ENCODE results near the gene FAM90A1. TPM values are rescaled to one million over a fixed set of nuclear protein-coding genes. Genes with fewer than 3 reads are reported as not detected.
"Not testable (repeated sequence)": the region's sequence is repeated elsewhere in the genome, so short reads cannot be mapped to it uniquely, and the experiment has no call there.

The FAM90A1 gene
- total and polyA plus RNA-seq, 4 donors: 0.22 to 8.7 (median 5.3) TPM; not detected in 1

GRCh38 chr12:8246941-8247535, 19.6 kb upstream of the FAM90A1 start:
- not testable (repeated sequence) for H3K4me1 ChIP-seq (ENCODE audit: control insufficient read depth, insufficient read depth, low read length); DNase-seq (ENCODE audit: low read depth in 4 of 6, low spot score in 6 of 6); H3K9me3 ChIP-seq (ENCODE audit: control insufficient read depth, insufficient read depth, low read length); H3K27me3 ChIP-seq (ENCODE audit: control insufficient read depth, insufficient read depth, low read length); H3K36me3 ChIP-seq (ENCODE audit: control insufficient read depth, insufficient read depth, low read length); H3K27ac ChIP-seq (ENCODE audit: low read depth, low read length); H3K4me3 ChIP-seq (ENCODE audit: low read depth, low read length)
- WGBS (ENCODE audit: insufficient coverage): no CpG with 5 or more reads among the region's 4 CpGs

GRCh38 chr12:8243682-8244161, 16.3 kb upstream of the FAM90A1 start:
- Histone ChIP-seq H3K27ac (ENCODE audit: low read depth, low read length) (peak overlapping the region; percentile 73), H3K4me3 (ENCODE audit: low read depth, low read length) (peak overlapping the region; percentile 56)
- 2% methylated on average over 32 of the region's 35 CpGs for WGBS (ENCODE audit: insufficient coverage)
- H3K36me3 ChIP-seq (ENCODE audit: control insufficient read depth, insufficient read depth, low read length); H3K27me3 ChIP-seq (ENCODE audit: control insufficient read depth, insufficient read depth, low read length); H3K9me3 ChIP-seq (ENCODE audit: control insufficient read depth, insufficient read depth, low read length); H3K4me1 ChIP-seq (ENCODE audit: control insufficient read depth, insufficient read depth, low read length): not testable (repeated sequence)
- DNase-seq (ENCODE audit: low read depth in 4 of 6, low spot score in 6 of 6): peak in 1 of 6 donors; percentile 62

- H3K9me3 ChIP-seq (ENCODE audit: control insufficient read depth, insufficient read depth, low read length); H3K27me3 ChIP-seq (ENCODE audit: control insufficient read depth, insufficient read depth, low read length); H3K36me3 ChIP-seq (ENCODE audit: control insufficient read depth, insufficient read depth, low read length); H3K4me1 ChIP-seq (ENCODE audit: control insufficient read depth, insufficient read depth, low read length): not testable (repeated sequence)
- peak overlapping the region; percentile 80 for H3K27ac ChIP-seq (ENCODE audit: low read depth, low read length)
- peak overlapping the region; percentile 63 for H3K4me3 ChIP-seq (ENCODE audit: low read depth, low read length)
- WGBS (ENCODE audit: insufficient coverage): under 1% methylated on average over 47 of the region's 57 CpGs
- peak; percentile 75 to 98 (median 84) for DNase-seq (ENCODE audit: low read depth in 4 of 6, low spot score in 6 of 6)
Observed at GRCh38 chr12:8242880-8243681, 15.7 kb upstream of the FAM90A1 start.

- H3K27me3 ChIP-seq (ENCODE audit: control insufficient read depth, insufficient read depth, low read length); DNase-seq (ENCODE audit: low read depth in 4 of 6, low spot score in 6 of 6); H3K36me3 ChIP-seq (ENCODE audit: control insufficient read depth, insufficient read depth, low read length); H3K9me3 ChIP-seq (ENCODE audit: control insufficient read depth, insufficient read depth, low read length); H3K4me1 ChIP-seq (ENCODE audit: control insufficient read depth, insufficient read depth, low read length): not testable (repeated sequence)
- under 1% methylated on average over 28 of the region's 28 CpGs for WGBS (ENCODE audit: insufficient coverage)
- peak overlapping the region; percentile 63 for H3K4me3 ChIP-seq (ENCODE audit: low read depth, low read length)
- H3K27ac ChIP-seq (ENCODE audit: low read depth, low read length): peak overlapping the region; percentile 80
Observed at GRCh38 chr12:8242622-8242879, 15.1 kb upstream of the FAM90A1 start.

GRCh38 chr12:8241917-8242621, 14.7 kb upstream of the FAM90A1 start:
- DNase-seq (ENCODE audit: low read depth in 4 of 6, low spot score in 6 of 6): peak in 2 of 6 donors; percentile 38 to 48
- not testable (repeated sequence) for H3K9me3 ChIP-seq (ENCODE audit: control insufficient read depth, insufficient read depth, low read length); H3K36me3 ChIP-seq (ENCODE audit: control insufficient read depth, insufficient read depth, low read length); H3K4me1 ChIP-seq (ENCODE audit: control insufficient read depth, insufficient read depth, low read length); H3K27me3 ChIP-seq (ENCODE audit: control insufficient read depth, insufficient read depth, low read length)
- Histone ChIP-seq H3K4me3 (ENCODE audit: low read depth, low read length) (peak overlapping the region; percentile 63), H3K27ac (ENCODE audit: low read depth, low read length) (peak overlapping the region; percentile 80)
- whole genome bisulfite sequencing (ENCODE audit: insufficient coverage): under 1% methylated on average over 16 of the region's 20 CpGs

GRCh38 chr12:8240340-8241114, 13.1 kb upstream of the FAM90A1 start:
- not testable (repeated sequence) for DNase-seq (ENCODE audit: low read depth in 4 of 6, low spot score in 6 of 6); H3K27me3 ChIP-seq (ENCODE audit: control insufficient read depth, insufficient read depth, low read length); H3K4me1 ChIP-seq (ENCODE audit: control insufficient read depth, insufficient read depth, low read length); H3K4me3 ChIP-seq (ENCODE audit: low read depth, low read length); H3K27ac ChIP-seq (ENCODE audit: low read depth, low read length); H3K9me3 ChIP-seq (ENCODE audit: control insufficient read depth, insufficient read depth, low read length); H3K36me3 ChIP-seq (ENCODE audit: control insufficient read depth, insufficient read depth, low read length)
- 86% methylated on average over 2 of the region's 13 CpGs for WGBS (ENCODE audit: insufficient coverage)

GRCh38 chr12:8237031-8237430, 9.6 kb upstream of the FAM90A1 start:
- not testable (repeated sequence) for H3K27ac ChIP-seq (ENCODE audit: low read depth, low read length); H3K4me1 ChIP-seq (ENCODE audit: control insufficient read depth, insufficient read depth, low read length); H3K27me3 ChIP-seq (ENCODE audit: control insufficient read depth, insufficient read depth, low read length); DNase-seq (ENCODE audit: low read depth in 4 of 6, low spot score in 6 of 6); H3K4me3 ChIP-seq (ENCODE audit: low read depth, low read length); H3K9me3 ChIP-seq (ENCODE audit: control insufficient read depth, insufficient read depth, low read length)
- WGBS (ENCODE audit: insufficient coverage): 88% methylated on average over 7 of the region's 12 CpGs
- peaks cover 14% of the 10 kb centered on the region for H3K36me3 ChIP-seq (ENCODE audit: control insufficient read depth, insufficient read depth, low read length)

- DNase-seq (ENCODE audit: low read depth in 4 of 6, low spot score in 6 of 6); H3K4me3 ChIP-seq (ENCODE audit: low read depth, low read length); H3K27me3 ChIP-seq (ENCODE audit: control insufficient read depth, insufficient read depth, low read length); H3K4me1 ChIP-seq (ENCODE audit: control insufficient read depth, insufficient read depth, low read length); H3K9me3 ChIP-seq (ENCODE audit: control insufficient read depth, insufficient read depth, low read length); H3K27ac ChIP-seq (ENCODE audit: low read depth, low read length): not testable (repeated sequence)
- peaks cover 14% of the 10 kb centered on the region for H3K36me3 ChIP-seq (ENCODE audit: control insufficient read depth, insufficient read depth, low read length)
- WGBS (ENCODE audit: insufficient coverage): 93% methylated on average over 5 of the region's 26 CpGs
Observed at GRCh38 chr12:8235316-8236157, 8.1 kb upstream of the FAM90A1 start.

GRCh38 chr12:8234746-8235145, 7.3 kb upstream of the FAM90A1 start:
- H3K4me3 ChIP-seq (ENCODE audit: low read depth, low read length); H3K27ac ChIP-seq (ENCODE audit: low read depth, low read length); DNase-seq (ENCODE audit: low read depth in 4 of 6, low spot score in 6 of 6); H3K9me3 ChIP-seq (ENCODE audit: control insufficient read depth, insufficient read depth, low read length); H3K27me3 ChIP-seq (ENCODE audit: control insufficient read depth, insufficient read depth, low read length); H3K4me1 ChIP-seq (ENCODE audit: control insufficient read depth, insufficient read depth, low read length): not testable (repeated sequence)
- 72% methylated on average over 5 of the region's 7 CpGs for WGBS (ENCODE audit: insufficient coverage)
- H3K36me3 ChIP-seq (ENCODE audit: control insufficient read depth, insufficient read depth, low read length): peaks cover 14% of the 10 kb centered on the region
